ENCODE results near the gene GLDC. TPM values are rescaled to one million over a fixed set of nuclear protein-coding genes. Genes with fewer than 3 reads are reported as not detected.

The GLDC gene
- total and polyA plus RNA-seq, 4 donors, result 0.10 to 1.5 (median 0.74) TPM

DNA sequence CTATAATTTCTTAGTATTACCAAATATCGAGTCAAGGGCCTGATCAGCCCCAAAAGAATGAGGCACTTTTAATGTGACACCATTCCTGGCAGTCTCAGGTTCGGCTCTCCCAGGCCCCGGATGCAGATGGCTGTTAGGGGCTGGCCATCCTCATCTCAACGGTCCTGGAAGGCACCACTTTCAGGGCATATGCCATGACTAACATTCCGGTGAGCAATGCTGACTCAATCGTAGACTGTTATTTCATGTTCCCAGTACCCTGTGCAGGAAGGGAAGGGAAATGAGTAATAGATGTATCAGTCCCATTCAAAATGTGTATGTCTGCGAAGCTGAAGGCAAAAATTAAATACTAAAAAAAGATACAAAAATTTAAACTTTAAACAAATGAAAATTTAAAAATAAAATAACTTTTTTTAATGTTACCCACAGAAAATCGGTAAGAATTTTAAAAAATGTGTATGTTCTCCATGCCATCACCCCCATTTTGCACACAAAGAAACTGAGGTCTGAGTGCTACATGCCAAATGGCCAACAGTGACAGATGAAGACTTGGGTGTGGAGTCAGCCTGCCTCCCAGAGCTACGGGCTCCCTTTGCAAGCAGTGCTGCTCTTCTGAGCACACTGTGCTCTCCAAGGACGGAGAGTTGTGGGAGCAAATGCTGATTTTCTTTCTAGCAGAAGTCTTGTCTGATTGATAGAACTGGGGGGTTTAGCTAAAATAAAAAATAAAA lies 79.0 kb downstream of the GLDC start:
- Histone ChIP-seq H3K27ac (ENCODE audit: low read depth in 1 of 2, low read length in 1 of 2) (no peak overlapping the region), H3K9ac (ENCODE audit: insufficient read depth in 1 of 2, low read length in 2 of 2) (no peak overlapping the region)

DNA sequence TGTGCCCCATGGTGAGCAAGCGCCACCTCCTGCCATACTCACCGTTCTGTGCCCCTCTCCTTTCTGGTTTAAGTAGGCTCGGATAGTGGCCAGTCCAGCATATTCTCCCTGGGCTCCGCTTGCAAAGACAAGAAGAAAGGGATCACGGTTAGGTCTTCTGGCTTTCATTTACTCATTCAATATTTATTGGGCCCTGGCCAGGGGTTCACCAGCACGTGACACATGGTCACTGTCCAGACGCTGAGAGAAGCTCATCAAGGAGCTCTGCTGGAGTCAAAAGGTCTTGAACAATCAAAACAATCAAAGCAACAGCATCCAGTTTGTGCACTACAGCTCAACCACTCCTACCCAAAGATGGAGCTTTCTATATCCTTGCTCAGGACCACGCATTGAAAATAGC lies 80.2 kb downstream of the GLDC start:
- no peak for DNase-seq
- Histone ChIP-seq H3K9ac (ENCODE audit: insufficient read depth in 1 of 2, low read length in 2 of 2) (no peak overlapping the region), H3K4me1 (ENCODE audit: control insufficient read depth in 5 of 5, insufficient read depth in 5 of 5, low read length in 5 of 5) (peaks cover 0 to 3% (median 0%) of the 10 kb centered on the region in 5 donors), H3K27ac (ENCODE audit: low read depth in 1 of 2, low read length in 1 of 2) (no peak overlapping the region), H3K9me3 (ENCODE audit: control insufficient read depth in 4 of 4, insufficient read depth in 3 of 4, low read length in 3 of 4) (no peaks in the 10 kb centered on the region), H3K4me3 (no peak overlapping the region), H3K27me3 (ENCODE audit: control insufficient read depth in 3 of 3, insufficient read depth in 3 of 3, low read length in 2 of 3) (no peaks in the 10 kb centered on the region), H3K36me3 (ENCODE audit: control insufficient read depth in 4 of 4, insufficient read depth in 4 of 4, low read length in 4 of 4) (no peaks in the 10 kb centered on the region)
- no peak for ATAC-seq (ENCODE audit: insufficient read depth, low FRiP score)
- TF ChIP-seq, protein P1, sequence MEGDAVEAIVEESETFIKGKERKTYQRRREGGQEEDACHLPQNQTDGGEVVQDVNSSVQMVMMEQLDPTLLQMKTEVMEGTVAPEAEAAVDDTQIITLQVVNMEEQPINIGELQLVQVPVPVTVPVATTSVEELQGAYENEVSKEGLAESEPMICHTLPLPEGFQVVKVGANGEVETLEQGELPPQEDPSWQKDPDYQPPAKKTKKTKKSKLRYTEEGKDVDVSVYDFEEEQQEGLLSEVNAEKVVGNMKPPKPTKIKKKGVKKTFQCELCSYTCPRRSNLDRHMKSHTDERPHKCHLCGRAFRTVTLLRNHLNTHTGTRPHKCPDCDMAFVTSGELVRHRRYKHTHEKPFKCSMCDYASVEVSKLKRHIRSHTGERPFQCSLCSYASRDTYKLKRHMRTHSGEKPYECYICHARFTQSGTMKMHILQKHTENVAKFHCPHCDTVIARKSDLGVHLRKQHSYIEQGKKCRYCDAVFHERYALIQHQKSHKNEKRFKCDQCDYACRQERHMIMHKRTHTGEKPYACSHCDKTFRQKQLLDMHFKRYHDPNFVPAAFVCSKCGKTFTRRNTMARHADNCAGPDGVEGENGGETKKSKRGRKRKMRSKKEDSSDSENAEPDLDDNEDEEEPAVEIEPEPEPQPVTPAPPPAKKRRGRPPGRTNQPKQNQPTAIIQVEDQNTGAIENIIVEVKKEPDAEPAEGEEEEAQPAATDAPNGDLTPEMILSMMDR (IDR thresholded peaks at IDR 0.05; ENCODE audit: control extremely low read depth, extremely low read depth), result no peak
- 81 to 87% methylated on average over 8 of the region's 8 CpGs for WGBS, 2 donors

More for the DNA sequence above, 79.0 kb downstream of the GLDC start:
- H3K4me1 ChIP-seq (ENCODE audit: control insufficient read depth in 5 of 5, insufficient read depth in 5 of 5, low read length in 5 of 5), result peaks cover 0 to 3% (median 0%) of the 10 kb centered on the region in 5 donors
- no peak for DNase-seq
- TF ChIP-seq, protein P1 (IDR thresholded peaks at IDR 0.05; ENCODE audit: control extremely low read depth, extremely low read depth), result no peak
- peak; percentile 66 for ATAC-seq (ENCODE audit: insufficient read depth, low FRiP score)
- no peak overlapping the region for H3K4me3 ChIP-seq
- no peaks in the 10 kb centered on the region for H3K9me3 ChIP-seq (ENCODE audit: control insufficient read depth in 4 of 4, insufficient read depth in 3 of 4, low read length in 3 of 4)
- WGBS, 2 donors, result 72 to 88% methylated on average over 10 of the region's 10 CpGs
- H3K27me3 ChIP-seq (ENCODE audit: control insufficient read depth in 3 of 3, insufficient read depth in 3 of 3, low read length in 2 of 3), result no peaks in the 10 kb centered on the region
- no peaks in the 10 kb centered on the region for H3K36me3 ChIP-seq (ENCODE audit: control insufficient read depth in 4 of 4, insufficient read depth in 4 of 4, low read length in 4 of 4)

DNA sequence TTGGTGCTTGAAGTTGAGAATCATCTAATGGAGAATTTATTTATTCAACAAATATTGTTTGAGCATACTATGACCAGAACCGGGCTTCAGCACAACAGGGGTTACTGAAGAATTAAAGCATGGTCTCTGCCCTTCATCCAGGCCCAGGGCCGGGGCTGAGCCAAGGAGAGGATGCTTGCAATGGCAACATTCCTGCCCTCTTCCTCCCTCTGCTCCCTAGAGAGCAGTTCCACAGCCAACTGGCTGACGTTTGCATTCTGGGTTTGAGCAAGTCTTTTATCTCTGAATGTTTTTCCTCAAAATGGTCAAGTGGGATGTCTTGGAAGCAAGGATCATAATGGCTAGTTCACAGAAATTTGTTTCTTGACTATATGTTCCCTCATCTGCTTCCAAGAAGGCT lies 80.7 kb downstream of the GLDC start:
- TF ChIP-seq, protein P1 (IDR thresholded peaks at IDR 0.05; ENCODE audit: control extremely low read depth, extremely low read depth), result no peak
- no peaks in the 10 kb centered on the region for H3K27me3 ChIP-seq (ENCODE audit: control insufficient read depth in 3 of 3, insufficient read depth in 3 of 3, low read length in 2 of 3)
- H3K27ac ChIP-seq (ENCODE audit: low read depth in 1 of 2, low read length in 1 of 2), result no peak overlapping the region
- DNase-seq (no peak), ATAC-seq (ENCODE audit: insufficient read depth, low FRiP score) (no peak)
- 70 to 85% methylated on average over 3 of the region's 3 CpGs for WGBS, 2 donors
- H3K4me1 ChIP-seq (ENCODE audit: control insufficient read depth in 5 of 5, insufficient read depth in 5 of 5, low read length in 5 of 5), result peaks cover 0 to 3% (median 0%) of the 10 kb centered on the region in 5 donors
- H3K4me3 ChIP-seq, result no peak overlapping the region
- H3K9me3 ChIP-seq (ENCODE audit: control insufficient read depth in 4 of 4, insufficient read depth in 3 of 4, low read length in 3 of 4), result no peaks in the 10 kb centered on the region
- no peaks in the 10 kb centered on the region for H3K36me3 ChIP-seq (ENCODE audit: control insufficient read depth in 4 of 4, insufficient read depth in 4 of 4, low read length in 4 of 4)
- H3K9ac ChIP-seq (ENCODE audit: insufficient read depth in 1 of 2, low read length in 2 of 2), result no peak overlapping the region
